Measurements from ENCODE around the gene HIVEP3.

The HIVEP3 gene

DNA sequence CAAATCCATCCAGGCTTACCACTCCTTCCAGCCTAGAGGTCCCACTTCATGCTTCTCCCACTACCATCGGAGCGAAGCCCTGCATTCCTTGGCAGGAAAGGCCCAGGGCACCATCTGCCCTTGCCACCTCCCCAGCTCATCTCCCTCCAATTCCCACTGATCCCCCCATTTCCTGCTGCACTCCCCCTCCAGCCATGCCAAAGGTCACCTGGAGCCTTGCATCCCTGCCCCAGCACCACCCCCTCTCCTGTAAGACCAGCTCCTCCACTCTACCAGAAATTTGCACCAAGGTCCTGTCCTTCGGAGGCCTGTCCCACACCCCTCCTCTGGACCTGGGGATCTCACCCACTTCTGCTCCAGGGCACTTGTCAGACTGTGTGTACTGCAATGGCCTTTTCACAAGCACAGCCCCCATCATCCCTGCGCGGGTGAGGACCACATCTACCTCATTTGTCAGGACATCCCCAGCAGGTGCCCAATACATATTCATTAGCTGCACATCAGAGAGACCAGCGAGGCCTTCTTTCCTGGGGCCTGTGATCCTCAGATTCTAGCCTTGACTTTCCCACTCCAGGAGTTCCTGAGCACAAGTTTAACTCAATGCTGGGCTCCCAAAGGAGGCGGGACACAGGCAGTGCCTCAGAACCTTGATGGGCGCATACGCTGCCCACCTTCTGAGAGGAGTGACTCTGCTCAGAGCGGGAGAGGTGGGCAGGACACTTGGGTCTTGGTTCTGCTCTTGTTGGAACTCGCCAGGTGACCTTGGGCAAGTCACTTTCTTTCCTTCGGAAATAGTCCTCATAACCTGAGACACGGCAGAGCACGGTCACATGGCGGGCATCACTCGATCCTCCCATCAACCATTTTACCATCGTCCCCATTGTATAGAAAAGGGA lies 384.3 kb downstream of the HIVEP3 start:
- Histone ChIP-seq H3K9me2 (ENCODE audit: low read depth, low read length) (no peaks in the 10 kb centered on the region), H4K20me1 (ENCODE audit: insufficient read depth, low read length) (no peaks in the 10 kb centered on the region), H3K27me3 (ENCODE audit: insufficient read depth, low read length) (no peaks in the 10 kb centered on the region), H3K4me1 (ENCODE audit: insufficient read depth, low read length, severe bottlenecking) (peaks cover 33% of the 10 kb centered on the region), H3K79me2 (ENCODE audit: insufficient read depth, low read length) (no peaks in the 10 kb centered on the region), H3K9me3 (ENCODE audit: low read length) (no peaks in the 10 kb centered on the region), H3K36me3 (ENCODE audit: insufficient read depth, low read length) (no peaks in the 10 kb centered on the region), H3K9ac (ENCODE audit: low read length) (no peak overlapping the region), H3F3A (ENCODE audit: insufficient read depth, low read length) (no peaks in the 10 kb centered on the region), H2AFZ (ENCODE audit: low read length) (no peak overlapping the region), H3K4me3 (ENCODE audit: low read depth, low read length, poor library complexity, severe bottlenecking) (no peak overlapping the region), H3K4me2 (ENCODE audit: low read length) (no peak overlapping the region), H3K27ac (ENCODE audit: low read depth, low read length, poor library complexity, severe bottlenecking) (no peak overlapping the region)
- TF ChIP-seq, protein P1, sequence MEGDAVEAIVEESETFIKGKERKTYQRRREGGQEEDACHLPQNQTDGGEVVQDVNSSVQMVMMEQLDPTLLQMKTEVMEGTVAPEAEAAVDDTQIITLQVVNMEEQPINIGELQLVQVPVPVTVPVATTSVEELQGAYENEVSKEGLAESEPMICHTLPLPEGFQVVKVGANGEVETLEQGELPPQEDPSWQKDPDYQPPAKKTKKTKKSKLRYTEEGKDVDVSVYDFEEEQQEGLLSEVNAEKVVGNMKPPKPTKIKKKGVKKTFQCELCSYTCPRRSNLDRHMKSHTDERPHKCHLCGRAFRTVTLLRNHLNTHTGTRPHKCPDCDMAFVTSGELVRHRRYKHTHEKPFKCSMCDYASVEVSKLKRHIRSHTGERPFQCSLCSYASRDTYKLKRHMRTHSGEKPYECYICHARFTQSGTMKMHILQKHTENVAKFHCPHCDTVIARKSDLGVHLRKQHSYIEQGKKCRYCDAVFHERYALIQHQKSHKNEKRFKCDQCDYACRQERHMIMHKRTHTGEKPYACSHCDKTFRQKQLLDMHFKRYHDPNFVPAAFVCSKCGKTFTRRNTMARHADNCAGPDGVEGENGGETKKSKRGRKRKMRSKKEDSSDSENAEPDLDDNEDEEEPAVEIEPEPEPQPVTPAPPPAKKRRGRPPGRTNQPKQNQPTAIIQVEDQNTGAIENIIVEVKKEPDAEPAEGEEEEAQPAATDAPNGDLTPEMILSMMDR (IDR thresholded peaks at IDR 0.05; ENCODE audit: low read length), result no peak
- no peak for TF ChIP-seq EZH2 (IDR thresholded peaks at IDR 0.05; ENCODE audit: borderline replicate concordance, low read length)

DNA sequence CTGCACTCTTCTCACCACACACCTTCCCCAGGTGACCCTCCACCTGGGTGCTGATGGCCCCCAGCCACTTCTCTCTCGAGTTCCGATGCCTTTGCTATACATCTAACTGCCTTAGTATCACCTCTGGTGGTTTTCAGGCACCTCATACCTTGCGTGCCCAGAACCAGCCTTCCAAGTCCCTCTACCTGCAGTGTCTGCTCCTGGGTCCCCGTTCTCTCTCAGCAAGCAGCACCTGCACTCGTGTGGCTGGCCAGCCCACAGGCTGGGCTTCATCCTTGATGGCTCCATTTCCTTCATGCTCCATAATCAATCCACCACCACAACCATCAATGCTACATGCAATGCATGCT lies 385.0 kb downstream of the HIVEP3 start:
- H3K9me3 ChIP-seq (ENCODE audit: low read length), result no peaks in the 10 kb centered on the region
- peaks cover 26% of the 10 kb centered on the region for H3K4me1 ChIP-seq (ENCODE audit: insufficient read depth, low read length, severe bottlenecking)
- H3K27ac ChIP-seq (ENCODE audit: low read depth, low read length, poor library complexity, severe bottlenecking), result no peak overlapping the region
- H4K20me1 ChIP-seq (ENCODE audit: insufficient read depth, low read length), result no peaks in the 10 kb centered on the region
- no peaks in the 10 kb centered on the region for H3K27me3 ChIP-seq (ENCODE audit: insufficient read depth, low read length)
- no peak overlapping the region for H3K4me2 ChIP-seq (ENCODE audit: low read length)
- no peak overlapping the region for H2AFZ ChIP-seq (ENCODE audit: low read length)
- H3K9me2 ChIP-seq (ENCODE audit: low read depth, low read length), result no peaks in the 10 kb centered on the region
- H3K4me3 ChIP-seq (ENCODE audit: low read depth, low read length, poor library complexity, severe bottlenecking), result no peak overlapping the region
- no peak overlapping the region for H3K9ac ChIP-seq (ENCODE audit: low read length)
- TF ChIP-seq EZH2 (IDR thresholded peaks at IDR 0.05; ENCODE audit: borderline replicate concordance, low read length), result no peak
- TF ChIP-seq, protein P1 (IDR thresholded peaks at IDR 0.05; ENCODE audit: low read length), result no peak
- no peaks in the 10 kb centered on the region for H3K36me3 ChIP-seq (ENCODE audit: insufficient read depth, low read length)
- no peaks in the 10 kb centered on the region for H3F3A ChIP-seq (ENCODE audit: insufficient read depth, low read length)
- no peaks in the 10 kb centered on the region for H3K79me2 ChIP-seq (ENCODE audit: insufficient read depth, low read length)

DNA sequence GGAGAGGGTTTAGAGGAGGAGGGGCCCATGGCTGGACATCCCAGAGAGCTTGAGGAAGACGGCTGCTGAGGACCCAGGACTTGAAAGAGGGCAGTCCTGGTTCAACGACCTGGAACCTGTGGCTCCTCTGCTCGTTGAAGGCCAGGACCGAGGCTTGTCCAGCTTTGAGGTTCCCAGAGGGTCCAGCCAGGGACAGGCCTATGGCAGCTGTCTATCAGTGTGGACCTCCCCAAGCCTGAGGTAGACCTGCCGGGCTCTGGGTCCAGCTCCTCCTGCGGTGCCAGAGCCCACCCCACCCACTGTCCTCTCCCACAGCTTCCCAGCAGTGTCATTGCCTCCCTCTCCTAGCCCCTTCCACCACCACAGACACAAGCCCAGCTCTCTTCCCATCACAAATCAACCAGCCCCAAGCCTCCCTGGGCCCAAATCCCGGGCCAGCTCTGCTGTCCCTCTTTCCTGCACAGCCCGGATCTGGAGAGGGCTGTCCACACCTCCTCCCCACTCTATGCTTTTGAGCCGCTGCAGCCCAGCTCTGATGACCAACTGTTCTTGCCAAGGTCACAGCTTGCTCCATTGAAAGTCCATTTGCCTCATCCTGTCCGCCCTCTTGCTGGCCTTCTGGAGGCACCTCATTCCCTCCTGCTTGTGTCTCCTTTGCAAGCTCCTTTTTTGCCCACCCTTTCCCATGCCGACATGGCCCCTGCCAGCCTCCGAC lies 385.5 kb downstream of the HIVEP3 start:
- no peaks in the 10 kb centered on the region for H3K9me3 ChIP-seq (ENCODE audit: low read length)

More for the DNA sequence above, 385.5 kb downstream of the HIVEP3 start:
- H3K4me3 ChIP-seq (ENCODE audit: low read depth, low read length, poor library complexity, severe bottlenecking), result no peak overlapping the region
- no peak overlapping the region for H3K27ac ChIP-seq (ENCODE audit: low read depth, low read length, poor library complexity, severe bottlenecking)
- no peak overlapping the region for H3K9ac ChIP-seq (ENCODE audit: low read length)
- TF ChIP-seq, protein P1 (IDR thresholded peaks at IDR 0.05; ENCODE audit: low read length), result no peak
- TF ChIP-seq EZH2 (IDR thresholded peaks at IDR 0.05; ENCODE audit: borderline replicate concordance, low read length), result no peak
- no peaks in the 10 kb centered on the region for H4K20me1 ChIP-seq (ENCODE audit: insufficient read depth, low read length)
- H3F3A ChIP-seq (ENCODE audit: insufficient read depth, low read length), result no peaks in the 10 kb centered on the region
- H2AFZ ChIP-seq (ENCODE audit: low read length), result no peak overlapping the region
- H3K4me2 ChIP-seq (ENCODE audit: low read length), result no peak overlapping the region
- no peaks in the 10 kb centered on the region for H3K79me2 ChIP-seq (ENCODE audit: insufficient read depth, low read length)
- H3K27me3 ChIP-seq (ENCODE audit: insufficient read depth, low read length), result no peaks in the 10 kb centered on the region
- H3K36me3 ChIP-seq (ENCODE audit: insufficient read depth, low read length), result no peaks in the 10 kb centered on the region
- H3K9me2 ChIP-seq (ENCODE audit: low read depth, low read length), result no peaks in the 10 kb centered on the region
- H3K4me1 ChIP-seq (ENCODE audit: insufficient read depth, low read length, severe bottlenecking), result peaks cover 21% of the 10 kb centered on the region

All from OCI-LY1 (cell line).